HepG2 (cell line): ENCODE data around the gene VEGFA. TPM values are rescaled to one million over a fixed set of nuclear protein-coding genes. Genes with fewer than 3 reads are reported as not detected.

Experiments
- ATAC-seq: fragments of 200-7000 bp; cut with Tn5 transposase; 3 replicates; pipeline ENCODE4 v1.9.1; 2020; ENCODE audit warnings: mild to moderate bottlenecking, moderate library complexity
- BruUV-seq: library from RNA; stranded (reverse); fragments of 400-500 nt; replicated peaks from 2 replicates; lab custom pipeline; 2021; lab: Mats Ljungman, UMichigan
- CTCF ChIA-PET: fragments of 300-600 bp; formaldehyde crosslinking; extraction: SDS; loops from one replicate; lab custom pipeline; 2021; ENCODE audit warnings: low total read pairs, inconsistent platforms, low intra/inter-chr PET ratio; lab: Yijun Ruan, JAX
- POLR2A ChIA-PET: fragments of 350-600 bp; sonication (Branson Sonifier 250); formaldehyde crosslinking; loops from one replicate; lab custom pipeline; 2020; ENCODE audit warnings: antibody characterized with exemption, inconsistent platforms; lab: Yijun Ruan, JAX
- DNase-seq: peaks from one replicate; pipeline ENCODE4 v3.0.0-alpha.2; 2015; ENCODE audit warnings: low spot score
- FAIRE-seq: peaks from 3 replicates; lab custom pipeline; 2011; peaks lifted over from hg19 to GRCh38; lab: Jason Lieb, UNC
- H2AFZ ChIP-seq: one replicate; pipeline ENCODE4 v1.6.1; 2011; ENCODE audit warnings: low read length, inconsistent platforms
- H3K27ac ChIP-seq: fragments of 300-600 bp; 3 replicates; pipeline ENCODE4 v1.8.0; 2011; ENCODE audit warnings: mixed run types, mild to moderate bottlenecking, mixed read lengths, low read length, inconsistent platforms; ENCODE audit not compliant: insufficient read depth; ENCODE audit errors: extremely low read length
- H3K27me3 ChIP-seq, 2 experiments: fragments of 200-600 bp in 1 of 2; 2 replicates in 1 of 2; 3 replicates in 1 of 2; pipeline versions ENCODE4 v1.6.0 to v1.8.0; 2011; ENCODE audit warnings: low read length in 2 of 2, mild to moderate bottlenecking in 2 of 2, moderate library complexity in 2 of 2, inconsistent platforms in 1 of 2; ENCODE audit not compliant: insufficient read depth in 2 of 2, control insufficient read depth in 1 of 2
- H3K36me3 ChIP-seq, 2 experiments: fragments of 200-600 bp in 1 of 2; replicated peaks in 1 of 2; 2 replicates in 1 of 2; 3 replicates in 1 of 2; pipeline versions ENCODE4 v1.5.1 to v1.8.0; 2011; ENCODE audit warnings: low read length in 2 of 2, inconsistent platforms in 1 of 2; ENCODE audit not compliant: insufficient read depth in 2 of 2, control insufficient read depth in 1 of 2
- H3K4me1 ChIP-seq: 2 replicates; pipeline ENCODE4 v1.5.1; 2012; ENCODE audit warnings: low read length, inconsistent platforms; ENCODE audit not compliant: insufficient read depth
- H3K4me2 ChIP-seq: 2 replicates; pipeline ENCODE4 v1.6.0; 2011; ENCODE audit warnings: low read depth, low read length, inconsistent platforms
- H3K4me3 ChIP-seq, 3 experiments: fragments of 200-600 bp in 1 of 3; sonication (generic), shearing (Covaris generic) in 1 of 3; replicated peaks in 1 of 3; 2 replicates each; pipeline ENCODE4 v1.5.1; 2011 to 2016; ENCODE audit warnings: low read length in 3 of 3, inconsistent platforms in 2 of 3, low read depth in 2 of 3, mild to moderate bottlenecking in 2 of 3, control low read depth in 1 of 3, mixed read lengths in 1 of 3; ENCODE audit not compliant: insufficient read depth in 1 of 3
- H3K79me2 ChIP-seq: one replicate; pipeline ENCODE4 v1.6.1; 2011; ENCODE audit warnings: low read length, inconsistent platforms; ENCODE audit not compliant: insufficient read depth
- H3K9ac ChIP-seq: 2 replicates; pipeline ENCODE4 v1.6.0; 2011; ENCODE audit warnings: mild to moderate bottlenecking, low read depth, low read length, inconsistent platforms; ENCODE audit not compliant: insufficient read depth
- H3K9me3 ChIP-seq: 2 replicates; pipeline ENCODE4 v1.5.1; 2012; ENCODE audit warnings: mild to moderate bottlenecking, low read length
- H4K20me1 ChIP-seq: 2 replicates; pipeline ENCODE4 v1.6.0; 2011; ENCODE audit warnings: inconsistent platforms, mild to moderate bottlenecking, low read length, moderate library complexity; ENCODE audit not compliant: insufficient read depth
- CCDC6 ChIP-seq: sonication (generic); formaldehyde crosslinking; IDR thresholded peaks from 2 replicates; pipeline ENCODE4 v1.8.1; 2022; ENCODE audit warnings: mild to moderate bottlenecking, missing genetic modification reagents, moderate library complexity
- CTCF ChIP-seq: sonication (generic); formaldehyde crosslinking; IDR thresholded peaks from 2 replicates; pipeline ENCODE4 v1.5.0; 2020; ENCODE audit warnings: mild to moderate bottlenecking, missing genetic modification reagents, moderate library complexity
- FOXC1 ChIP-seq: sonication (generic); formaldehyde crosslinking; IDR thresholded peaks from 2 replicates; pipeline ENCODE4 v1.8.0; 2022; ENCODE audit warnings: mild to moderate bottlenecking, missing genetic modification reagents, borderline replicate concordance
- FOXO1 ChIP-seq: sonication (generic); formaldehyde crosslinking; IDR thresholded peaks from 2 replicates; pipeline ENCODE4 v1.4.0; 2020; ENCODE audit warnings: missing genetic modification reagents
- HOXA3 ChIP-seq: sonication (generic); formaldehyde crosslinking; IDR thresholded peaks from 2 replicates; pipeline ENCODE4 v1.5.0; 2020; ENCODE audit warnings: missing genetic modification reagents
- ISX ChIP-seq: sonication (generic); formaldehyde crosslinking; conservative IDR thresholded peaks from 2 replicates; pipeline ENCODE4 v1.5.0; 2020; ENCODE audit warnings: missing genetic modification reagents
- MAFK ChIP-seq, 2 experiments: IDR thresholded peaks in 1 of 2; conservative IDR thresholded peaks in 1 of 2; 2 replicates each; pipeline ENCODE4 v1.6.1; 2011; ENCODE audit warnings: improper control_type of control experiment in 2 of 2, low read length in 2 of 2
- MATR3 ChIP-seq: sonication (generic); formaldehyde crosslinking; IDR thresholded peaks from 2 replicates; pipeline ENCODE4 v1.4.0; 2020; ENCODE audit warnings: missing genetic modification reagents
- NCOR1 ChIP-seq: fragments of 200-600 bp; sonication (generic); IDR thresholded peaks from 2 replicates; pipeline ENCODE4 v1.7.0; 2017; ENCODE audit warnings: antibody characterized with exemption, low read length, borderline replicate concordance
- TBX3 ChIP-seq: fragments of 450-650 bp; IDR thresholded peaks from 2 replicates; pipeline ENCODE4 v1.6.1; 2017; ENCODE audit warnings: antibody characterized with exemption, mild to moderate bottlenecking, inconsistent platforms, borderline replicate concordance
- ZBTB20 ChIP-seq: sonication (generic); formaldehyde crosslinking; IDR thresholded peaks from 2 replicates; pipeline ENCODE4 v1.8.1; 2023; ENCODE audit warnings: missing genetic modification reagents, low read depth, mild to moderate bottlenecking, borderline replicate concordance
- ZBTB3 ChIP-seq: sonication (generic); formaldehyde crosslinking; IDR thresholded peaks from 2 replicates; pipeline ENCODE4 v1.4.0; 2020; ENCODE audit warnings: low read depth, mild to moderate bottlenecking, moderate library complexity, missing genetic modification reagents, borderline replicate concordance
- ZGPAT ChIP-seq: IDR thresholded peaks from 2 replicates; pipeline ENCODE4 v1.6.1; 2016; ENCODE audit warnings: mild to moderate bottlenecking
- ZNF460 ChIP-seq: sonication (generic); formaldehyde crosslinking; IDR thresholded peaks from 2 replicates; pipeline ENCODE4 v1.5.1; 2020; ENCODE audit warnings: missing genetic modification reagents, mild to moderate bottlenecking, borderline replicate concordance
- ZNF468 ChIP-seq: sonication (generic); formaldehyde crosslinking; IDR thresholded peaks from 2 replicates; pipeline ENCODE4 v1.8.0; 2022; ENCODE audit warnings: mild to moderate bottlenecking, moderate library complexity, missing genetic modification reagents
- ZNF747 ChIP-seq: sonication (generic); formaldehyde crosslinking; IDR thresholded peaks from 2 replicates; pipeline ENCODE4 v1.8.1; 2023; ENCODE audit warnings: missing genetic modification reagents, mild to moderate bottlenecking, borderline replicate concordance
- ZNF878 ChIP-seq: sonication (generic); formaldehyde crosslinking; IDR thresholded peaks from 2 replicates; pipeline ENCODE4 v1.8.1; 2023; ENCODE audit warnings: mild to moderate bottlenecking, missing genetic modification reagents, moderate library complexity
- ZSCAN9 ChIP-seq: IDR thresholded peaks from 2 replicates; pipeline ENCODE4 v1.6.1; 2016; ENCODE audit warnings: borderline replicate concordance
- WGBS: methylation state at CpG from one replicate; pipeline ENCODE4 v1.1.6; 2017; ENCODE audit warnings: low lambda C conversion rate; 5-methylcytosine and 5-hydroxymethylcytosine counted together
- in situ Hi-C: cut with HindIII; loops from 2 replicates; pipeline ENCODE4 v1.10.0; 2017; ENCODE audit warnings: low pct_unique_long_range_greater_than_20kb; ENCODE audit not compliant: extremely low pct_ligation_motif_present
- intact Hi-C: fragments of 100-400 bp; cut with micrococcal nuclease; formaldehyde crosslinking; loops from one replicate; pipeline ENCODE4 v1.10.0; 2022; ENCODE audit not compliant: unreplicated experiment
- polyA plus RNA-seq, 8 experiments: library from polyadenylated mRNA; depleted of rRNA in 3 of 8; stranded (reverse) in 7 of 8; unstranded in 1 of 8; fragments of >200 nt; fragmentation: Illumina TruSeq in 4 of 8; extraction: Trizol in 4 of 8; gene quantifications; 2 replicates each; pipeline versions ENCODE4 v1.2.1 to v1.2.3, GENCODE V29; 2011 to 2016; ENCODE audit warnings: low read depth in 4 of 8, missing spikeins in 1 of 8, mixed read lengths in 1 of 8; ENCODE audit not compliant: insufficient read depth in 1 of 8
- total RNA-seq, 5 experiments: library from RNA; depleted of rRNA; stranded (reverse); fragments of >200 nt; fragmentation: Illumina TruSeq; extraction: Trizol; gene quantifications; 2 replicates each; pipeline ENCODE4 v1.2.3, GENCODE V29; 2016; ENCODE audit warnings: low read depth in 1 of 5
- TF ChIP-seq, protein P1 (sequence below): sonication (generic); formaldehyde crosslinking; IDR thresholded peaks from 2 replicates; pipeline ENCODE4 v1.4.0; 2020; ENCODE audit warnings: missing genetic modification reagents

VEGFA gene
- total and polyA plus RNA-seq, 2 of the 13 experiments (the other 11 are each of a cell fraction or from before 2014, with no cell fraction given), result 68.1 to 629 TPM

GRCh38 chr6:43736211-43736786 is 33.7 kb upstream of the VEGFA start:
- 0% methylated on average over 2 of the region's 2 CpGs for WGBS
- Histone ChIP-seq H3K4me3 (peak overlapping the region in 1 of 3 experiments; percentile 45; a peak in 2 of 6 replicates), H3K27ac (no peak overlapping the region), H3K79me2 (no peaks in the 10 kb centered on the region), H3K4me2 (peak overlapping the region; percentile 71), H3K36me3 (no peaks in the 10 kb centered on the region), H3K9ac (peak overlapping the region; percentile 14; the same call in 1 of the 2 replicates), H2AFZ (no peak overlapping the region), H4K20me1 (no peaks in the 10 kb centered on the region), H3K27me3 (peaks cover 0 to 6% of the 10 kb centered on the region in 2 experiments; a peak in 1 of 5 replicates), H3K9me3 (no peaks in the 10 kb centered on the region), H3K4me1 (peaks cover 83% of the 10 kb centered on the region)
- intact Hi-C loops, result no loop called here
- ChIA-PET POLR2A (interaction anchor here (1.0 to 1.4 kb wide), 3 partner anchors 11 to 106 kb away, joined by 3 to 4 read pairs (median 4); partner anchors contain the start of gene VEGFA), CTCF (no interaction called here)
- DNase-seq (peak; percentile 58), FAIRE-seq (peak; percentile 89), ATAC-seq (peak; percentile 87)
- BruUV-seq, result no TSS peak
- in situ Hi-C loops, result no loop called here
- no peak for TF ChIP-seq ZNF878 (CRISPR knock-in tag)
- TF ChIP-seq FOXO1 (CRISPR knock-in tag), result peak; percentile 49; the same call in 1 of the 2 replicates
- TF ChIP-seq, protein P1, sequence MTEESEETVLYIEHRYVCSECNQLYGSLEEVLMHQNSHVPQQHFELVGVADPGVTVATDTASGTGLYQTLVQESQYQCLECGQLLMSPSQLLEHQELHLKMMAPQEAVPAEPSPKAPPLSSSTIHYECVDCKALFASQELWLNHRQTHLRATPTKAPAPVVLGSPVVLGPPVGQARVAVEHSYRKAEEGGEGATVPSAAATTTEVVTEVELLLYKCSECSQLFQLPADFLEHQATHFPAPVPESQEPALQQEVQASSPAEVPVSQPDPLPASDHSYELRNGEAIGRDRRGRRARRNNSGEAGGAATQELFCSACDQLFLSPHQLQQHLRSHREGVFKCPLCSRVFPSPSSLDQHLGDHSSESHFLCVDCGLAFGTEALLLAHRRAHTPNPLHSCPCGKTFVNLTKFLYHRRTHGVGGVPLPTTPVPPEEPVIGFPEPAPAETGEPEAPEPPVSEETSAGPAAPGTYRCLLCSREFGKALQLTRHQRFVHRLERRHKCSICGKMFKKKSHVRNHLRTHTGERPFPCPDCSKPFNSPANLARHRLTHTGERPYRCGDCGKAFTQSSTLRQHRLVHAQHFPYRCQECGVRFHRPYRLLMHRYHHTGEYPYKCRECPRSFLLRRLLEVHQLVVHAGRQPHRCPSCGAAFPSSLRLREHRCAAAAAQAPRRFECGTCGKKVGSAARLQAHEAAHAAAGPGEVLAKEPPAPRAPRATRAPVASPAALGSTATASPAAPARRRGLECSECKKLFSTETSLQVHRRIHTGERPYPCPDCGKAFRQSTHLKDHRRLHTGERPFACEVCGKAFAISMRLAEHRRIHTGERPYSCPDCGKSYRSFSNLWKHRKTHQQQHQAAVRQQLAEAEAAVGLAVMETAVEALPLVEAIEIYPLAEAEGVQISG (CRISPR knock-in tag), result peak; percentile 21; the same call in 1 of the 2 replicates
- peak; percentile 84; the same call in 1 of the 2 replicates for TF ChIP-seq ZNF747 (CRISPR knock-in tag)
- no peak for TF ChIP-seq FOXC1 (CRISPR knock-in tag)
- TF ChIP-seq ZBTB3, result no peak
- peak; percentile 35; the same call in 1 of the 2 replicates for TF ChIP-seq ZGPAT
- peak; percentile 74; the same call in 1 of the 2 replicates for TF ChIP-seq ZBTB20 (CRISPR knock-in tag)
- TF ChIP-seq HOXA3 (CRISPR knock-in tag), result peak; percentile 46; the same call in 1 of the 2 replicates
- TF ChIP-seq ISX (CRISPR knock-in tag), result no peak
- TF ChIP-seq ZNF460 (CRISPR knock-in tag), result no peak
- no peak for TF ChIP-seq MATR3 (CRISPR knock-in tag)
- TF ChIP-seq NCOR1, result no peak
- TF ChIP-seq ZNF468 (CRISPR knock-in tag), result no peak
- peak; percentile 32 for TF ChIP-seq CTCF (CRISPR knock-in tag)
- TF ChIP-seq MAFK (conservative IDR thresholded peaks at IDR 0.05 in 1 of 2, IDR thresholded peaks at IDR 0.05 in 1 of 2; ENCODE audit: low read length in 2 of 2), result no peak
- TF ChIP-seq TBX3, result no peak
- TF ChIP-seq ZSCAN9, result 0 out of 2 replicates have a peak, but pooled peaks have one; percentile 58
- peak; percentile 52; the same call in 1 of the 2 replicates for TF ChIP-seq CCDC6
